ENCODE results near the gene IL17RA.

GRCh38 chr22:17047656-17048055, 37.1 kb upstream of the IL17RA start:
- TF ChIP-seq TAF1 (IDR thresholded peaks at IDR 0.05; ENCODE audit: low read depth, low read length) = no peak
- TF ChIP-seq POLR2AphosphoS5 (IDR thresholded peaks at IDR 0.05; ENCODE audit: low read depth, low read length) = no peak
- no peak for TF ChIP-seq POLR2A (IDR thresholded peaks at IDR 0.05; ENCODE audit: low read depth, low read length)

Data from GM12891 (cell line).